ENCODE results near the gene WWOX. TPM values are rescaled to one million over a fixed set of nuclear protein-coding genes. Genes with fewer than 3 reads are reported as not detected.

WWOX gene
- total RNA-seq, 1 experiment from 2014 or later, result 15.6 TPM

DNA sequence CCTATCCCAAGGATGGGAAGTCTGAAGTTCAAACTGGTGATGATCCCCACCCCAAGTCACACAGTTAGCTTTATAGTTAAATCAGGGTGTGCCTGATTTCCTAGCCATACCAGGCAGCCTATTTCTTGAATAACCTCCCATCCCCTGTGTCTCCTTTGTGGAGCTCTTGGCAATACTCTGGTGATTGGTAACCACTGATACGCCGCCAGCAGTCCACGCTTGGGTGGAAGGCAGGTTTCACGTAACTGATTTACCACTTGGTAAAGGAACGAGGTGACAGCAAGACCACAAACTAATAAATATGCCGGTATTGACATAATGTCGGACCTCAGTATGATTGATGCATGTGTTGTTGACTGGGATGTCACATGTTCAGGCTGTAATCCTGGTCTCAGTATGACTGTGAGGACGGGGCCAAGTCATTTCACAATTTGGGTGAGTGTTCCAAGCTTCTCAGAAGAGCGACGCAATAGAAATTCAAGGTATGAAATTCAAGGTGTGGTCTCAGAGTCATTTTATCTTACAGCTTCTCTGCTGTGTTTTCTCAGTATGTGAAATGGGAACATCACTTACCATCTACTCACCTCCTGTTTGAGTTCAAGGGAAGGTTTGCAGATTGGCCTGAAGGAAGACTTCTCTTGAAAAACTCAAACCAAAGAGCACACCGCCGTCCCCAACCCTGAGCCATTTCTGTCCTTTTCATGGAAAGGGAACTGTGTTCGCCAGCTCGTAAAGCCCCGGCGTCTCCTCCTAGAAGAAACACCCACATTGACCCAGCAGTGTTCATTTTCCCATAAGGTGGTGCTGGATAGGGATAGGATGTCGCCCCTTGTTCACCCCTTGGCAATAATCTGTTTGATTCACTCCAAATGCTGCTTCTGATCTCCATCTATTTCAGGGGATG, 678.9 kb downstream of the WWOX start:
- Histone ChIP-seq H2BK12ac (ENCODE audit: insufficient read length, low read depth, low read length) (no peak overlapping the region), H3K27ac (ENCODE audit: insufficient read length, low read depth, low read length) (no peak overlapping the region), H3K4ac (ENCODE audit: low read depth, low read length) (no peak overlapping the region), H3K56ac (ENCODE audit: insufficient read length, low read depth, low read length) (no peak overlapping the region), H3K4me2 (ENCODE audit: insufficient read depth, insufficient read length, low read length) (no peak overlapping the region), H2BK15ac (ENCODE audit: low read depth, low read length) (no peak overlapping the region), H3K23ac (ENCODE audit: insufficient read length, low read depth, low read length) (no peak overlapping the region), H2BK5ac (ENCODE audit: insufficient read length, low read length) (no peak overlapping the region), H4K20me1 (ENCODE audit: control insufficient read depth, insufficient read depth, insufficient read length) (no peaks in the 10 kb centered on the region), H3K27me3 (ENCODE audit: insufficient read depth, low read length) (no peaks in the 10 kb centered on the region), H3K9me3 (ENCODE audit: control insufficient read depth, low read depth, low read length) (no peaks in the 10 kb centered on the region), H3K23me2 (ENCODE audit: insufficient read length, low read depth, low read length, poor library complexity, severe bottlenecking) (no peaks in the 10 kb centered on the region), H3K9ac (ENCODE audit: extremely low read depth, insufficient read length, low read length) (no peak overlapping the region), H3K79me1 (ENCODE audit: insufficient read depth, low read depth, low read length, poor library complexity, severe bottlenecking) (no peaks in the 10 kb centered on the region), H2AK5ac (ENCODE audit: insufficient read length, low read length) (no peak overlapping the region), H2BK20ac (ENCODE audit: low read depth, low read length, poor library complexity, severe bottlenecking) (no peak overlapping the region), H4K91ac (ENCODE audit: insufficient read length, low read depth, low read length) (no peak overlapping the region), H3K4me1 (ENCODE audit: insufficient read depth, low read length) (no peaks in the 10 kb centered on the region; the same call in 1 of the 2 replicates), H3K79me2 (ENCODE audit: insufficient read depth, low read length) (no peaks in the 10 kb centered on the region), H3K18ac (ENCODE audit: insufficient read length, low read depth, low read length) (no peak overlapping the region), H4K8ac (replicated peaks; ENCODE audit: insufficient read length, low read depth, low read length) (no peak overlapping the region), H3T11ph (ENCODE audit: low read length) (no peak overlapping the region), H2AFZ (ENCODE audit: low read length) (no peak overlapping the region), H3K14ac (ENCODE audit: insufficient read depth, low read length) (no peak overlapping the region), H4K5ac (ENCODE audit: insufficient read length, low read depth, low read length) (no peak overlapping the region), H2BK120ac (ENCODE audit: low read depth, low read length, poor library complexity, severe bottlenecking) (no peak overlapping the region)
- TF ChIP-seq, protein P1, sequence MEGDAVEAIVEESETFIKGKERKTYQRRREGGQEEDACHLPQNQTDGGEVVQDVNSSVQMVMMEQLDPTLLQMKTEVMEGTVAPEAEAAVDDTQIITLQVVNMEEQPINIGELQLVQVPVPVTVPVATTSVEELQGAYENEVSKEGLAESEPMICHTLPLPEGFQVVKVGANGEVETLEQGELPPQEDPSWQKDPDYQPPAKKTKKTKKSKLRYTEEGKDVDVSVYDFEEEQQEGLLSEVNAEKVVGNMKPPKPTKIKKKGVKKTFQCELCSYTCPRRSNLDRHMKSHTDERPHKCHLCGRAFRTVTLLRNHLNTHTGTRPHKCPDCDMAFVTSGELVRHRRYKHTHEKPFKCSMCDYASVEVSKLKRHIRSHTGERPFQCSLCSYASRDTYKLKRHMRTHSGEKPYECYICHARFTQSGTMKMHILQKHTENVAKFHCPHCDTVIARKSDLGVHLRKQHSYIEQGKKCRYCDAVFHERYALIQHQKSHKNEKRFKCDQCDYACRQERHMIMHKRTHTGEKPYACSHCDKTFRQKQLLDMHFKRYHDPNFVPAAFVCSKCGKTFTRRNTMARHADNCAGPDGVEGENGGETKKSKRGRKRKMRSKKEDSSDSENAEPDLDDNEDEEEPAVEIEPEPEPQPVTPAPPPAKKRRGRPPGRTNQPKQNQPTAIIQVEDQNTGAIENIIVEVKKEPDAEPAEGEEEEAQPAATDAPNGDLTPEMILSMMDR (conservative IDR thresholded peaks at IDR 0.05), result no peak
- H3K4me3 Mint-ChIP-seq, result no peak overlapping the region
- no peaks in the 10 kb centered on the region for H3K36me3 Mint-ChIP-seq (ENCODE audit: insufficient read depth in 1 of 3, low read depth in 3 of 3)
- H3K27me3 Mint-ChIP-seq (ENCODE audit: low read depth), result no peaks in the 10 kb centered on the region
- peaks cover 11% of the 10 kb centered on the region in 2 experiments for H3K4me1 Mint-ChIP-seq
- WGBS (ENCODE audit: extremely low coverage, insufficient read length, low lambda C conversion rate), result no CpG with 5 or more reads among the region's 17 CpGs
- DNase-seq, result no peak
- H3K27ac Mint-ChIP-seq, result no peak overlapping the region
- H3K9me3 Mint-ChIP-seq, result no peaks in the 10 kb centered on the region
